Endothelial cell of umbilical vein (primary cell): ENCODE measurements around the gene VPS11. TPM values are rescaled to one million over a fixed set of nuclear protein-coding genes. Genes with fewer than 3 reads are reported as not detected.

Experiments
- BruUV-seq: library from RNA; stranded (reverse); fragments of 400-500 nt; replicated peaks from 2 replicates; lab custom pipeline; 2021; lab: Mats Ljungman, UMichigan
- CTCF ChIA-PET: fragments of 300-600, 350-600 bp; sonication (Branson Sonifier 250); formaldehyde crosslinking; loops from one replicate; lab custom pipeline; 2021; ENCODE audit warnings: antibody characterized with exemption, inconsistent platforms; lab: Charles Lee
- POLR2A ChIA-PET: fragments of 300-600, 350-600 bp; sonication (Branson Sonifier 250); formaldehyde crosslinking; loops from one replicate; lab custom pipeline; 2021; ENCODE audit warnings: antibody characterized with exemption, inconsistent platforms; lab: Charles Lee
- DNase-seq: peaks from one replicate; pipeline ENCODE4 v3.0.0-alpha.2; 2011; ENCODE audit warnings: low read depth, low spot score
- FAIRE-seq: peaks from 2 replicates; lab custom pipeline; 2011; peaks lifted over from hg19 to GRCh38; lab: Jason Lieb, UNC
- H2AFZ ChIP-seq: 2 replicates; pipeline ENCODE4 v1.6.0; 2012; ENCODE audit warnings: low read depth, low read length, control low read depth, inconsistent platforms
- H3K27ac ChIP-seq: 2 replicates; pipeline ENCODE4 v1.5.1; 2011; ENCODE audit warnings: low read depth, mild to moderate bottlenecking, control low read depth, low read length, moderate library complexity; ENCODE audit not compliant: insufficient read depth
- H3K27me3 ChIP-seq, 2 experiments: 2 replicates each; pipeline versions ENCODE4 v1.6.0 to v1.6.1; 2011; ENCODE audit warnings: low read length in 2 of 2, mixed read lengths in 1 of 2; ENCODE audit not compliant: control insufficient read depth in 2 of 2, insufficient read depth in 2 of 2
- H3K36me3 ChIP-seq, 2 experiments: 2 replicates in 1 of 2; 3 replicates in 1 of 2; pipeline ENCODE4 v1.5.1; 2011; ENCODE audit warnings: low read length in 2 of 2, mild to moderate bottlenecking in 1 of 2, moderate library complexity in 1 of 2; ENCODE audit not compliant: control insufficient read depth in 2 of 2, insufficient read depth in 2 of 2; ENCODE audit errors: extremely low read depth in 1 of 2
- H3K4me1 ChIP-seq: 3 replicates; pipeline ENCODE4 v1.5.1; 2011; ENCODE audit warnings: mild to moderate bottlenecking, low read length; ENCODE audit not compliant: control insufficient read depth, insufficient read depth; ENCODE audit errors: extremely low read depth
- H3K4me2 ChIP-seq: 2 replicates; pipeline ENCODE4 v1.6.1; 2011; ENCODE audit warnings: low read length, control low read depth, mixed read lengths; ENCODE audit not compliant: insufficient read depth
- H3K4me3 ChIP-seq, 3 experiments: fragments of 200-600 bp in 1 of 3; sonication (generic), shearing (Covaris generic) in 1 of 3; replicated peaks in 1 of 3; 2 replicates each; pipeline ENCODE4 v1.5.1; 2011 to 2016; ENCODE audit warnings: control low read depth in 3 of 3, low read length in 3 of 3, mild to moderate bottlenecking in 2 of 3, inconsistent platforms in 1 of 3, low read depth in 1 of 3, moderate library complexity in 1 of 3; ENCODE audit not compliant: insufficient read depth in 1 of 3
- H3K79me2 ChIP-seq: 2 replicates; pipeline ENCODE4 v1.6.0; 2012; ENCODE audit warnings: low read length, inconsistent platforms; ENCODE audit not compliant: control insufficient read depth, insufficient read depth
- H3K9ac ChIP-seq: replicated peaks from 2 replicates; pipeline ENCODE3; 2011; ENCODE audit warnings: low read length, control low read depth; ENCODE audit not compliant: insufficient read depth; ENCODE audit errors: extremely low read depth
- H3K9me1 ChIP-seq: replicated peaks from 3 replicates; pipeline ENCODE4 v1.6.0; 2011; ENCODE audit warnings: mild to moderate bottlenecking, low read length; ENCODE audit not compliant: control insufficient read depth, insufficient read depth; ENCODE audit errors: extremely low read depth
- H3K9me3 ChIP-seq: replicated peaks from 2 replicates; pipeline ENCODE4 v1.5.1; 2012; ENCODE audit warnings: low read length, inconsistent platforms; ENCODE audit not compliant: control insufficient read depth, insufficient read depth
- H4K20me1 ChIP-seq: replicated peaks from 2 replicates; pipeline ENCODE3; 2011; ENCODE audit warnings: mild to moderate bottlenecking, low read length; ENCODE audit not compliant: control insufficient read depth, insufficient read depth; ENCODE audit errors: extremely low read depth
- EZH2 ChIP-seq: IDR thresholded peaks from 2 replicates; pipeline ENCODE4 v1.6.1; 2012; ENCODE audit warnings: borderline replicate concordance, low read depth, mild to moderate bottlenecking, moderate library complexity, low read length, inconsistent platforms; ENCODE audit not compliant: severe bottlenecking
- FOS ChIP-seq: IDR thresholded peaks from 2 replicates; pipeline ENCODE4 v1.6.1; 2011; ENCODE audit warnings: mild to moderate bottlenecking, low read length, moderate library complexity, borderline replicate concordance; ENCODE audit not compliant: insufficient read depth
- GATA2 ChIP-seq: IDR thresholded peaks from 2 replicates; pipeline ENCODE4 v1.7.0; 2011; ENCODE audit warnings: low read depth, mild to moderate bottlenecking, moderate library complexity, mixed read lengths, low read length; ENCODE audit not compliant: insufficient read length, insufficient read depth
- JUN ChIP-seq: IDR thresholded peaks from 2 replicates; pipeline ENCODE4 v1.6.1; 2011; ENCODE audit warnings: borderline replicate concordance, low read depth; ENCODE audit not compliant: insufficient read length, insufficient read depth
- MAX ChIP-seq: IDR thresholded peaks from 2 replicates; pipeline ENCODE4 v1.6.1; 2011; ENCODE audit not compliant: insufficient read depth, insufficient read length
- MYC ChIP-seq: IDR thresholded peaks from one replicate; pipeline ENCODE4 v1.6.1; 2011; ENCODE audit warnings: mild to moderate bottlenecking, low read depth, low read length
- POLR2A ChIP-seq: IDR thresholded peaks from 2 replicates; pipeline ENCODE4 v1.6.1; 2012; ENCODE audit warnings: low read depth, mild to moderate bottlenecking, control low read depth, low read length
- POLR2AphosphoS5 ChIP-seq: IDR thresholded peaks from 2 replicates; pipeline ENCODE4 v1.6.1; 2012; ENCODE audit warnings: low read depth, mild to moderate bottlenecking, control low read depth, low read length, moderate library complexity; ENCODE audit not compliant: insufficient read depth
- dilution Hi-C: fragments of 300-500 bp; cut with MboI; formaldehyde crosslinking; loops from one replicate; pipeline ENCODE4 v1.15.0; 2019; ENCODE audit warnings: low sequenced_read_pairs; ENCODE audit not compliant: extremely low pct_ligation_motif_present
- intact Hi-C: fragments of 100-400 bp; cut with micrococcal nuclease; formaldehyde crosslinking; loops from one replicate; pipeline ENCODE4 v1.10.0; 2022
- polyA plus RNA-seq, 4 experiments: library from polyadenylated mRNA; depleted of rRNA in 3 of 4; stranded (reverse) in 3 of 4; unstranded in 1 of 4; fragments of >200 nt; gene quantifications; 2 replicates each; pipeline versions ENCODE4 v1.2.1 to v1.2.3, GENCODE V29; 2011 to 2012; ENCODE audit warnings: missing spikeins in 1 of 4
- total RNA-seq: library from RNA; stranded (reverse); gene quantifications from 2 replicates; pipeline ENCODE4 v1.2.3, GENCODE V29; 2021
- TF ChIP-seq, protein P1 (sequence below), 2 donors: IDR thresholded peaks; 1 replicate in 1 of 2; 2 replicates in 1 of 2; pipeline ENCODE4 v1.5.1; 2011; ENCODE audit warnings: low read length in 2 of 2, mild to moderate bottlenecking in 2 of 2, moderate library complexity in 2 of 2, control low read depth in 1 of 2, inconsistent platforms in 1 of 2, low read depth in 1 of 2; ENCODE audit not compliant: insufficient read depth in 1 of 2; ENCODE audit errors: extremely low read depth in 1 of 2

Gene VPS11
- total and polyA plus RNA-seq, 2 donors (not counting 3 experiments of a cell fraction or from before 2014, with no cell fraction given): 26.4 to 31.0 TPM

DNA sequence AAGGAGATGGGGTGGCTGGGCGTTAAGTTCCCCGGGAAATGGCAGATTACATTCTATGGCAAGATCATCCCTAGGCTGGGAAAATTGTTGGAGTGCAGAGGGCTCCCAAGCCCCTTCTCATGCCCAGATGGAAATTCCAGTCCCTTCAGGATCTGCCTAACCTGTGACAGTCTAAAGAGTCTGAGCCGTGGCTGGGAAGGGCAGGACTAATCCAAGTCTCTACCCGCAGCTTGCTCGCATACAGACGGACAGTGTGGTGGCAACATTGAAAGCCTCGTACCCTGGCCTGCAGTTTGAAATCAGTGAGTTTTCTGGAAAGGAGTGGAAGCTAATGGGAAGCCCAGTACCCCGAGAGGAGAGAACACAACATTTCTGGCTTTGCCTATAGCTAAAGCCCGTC, 20.8 kb downstream of the VPS11 start:
- Histone ChIP-seq H3K36me3 (peaks cover 2 to 3% of the 10 kb centered on the region in 2 experiments), H3K4me2 (no peak overlapping the region), H3K9ac (no peak overlapping the region), H3K9me1 (no peaks in the 10 kb centered on the region), H2AFZ (no peak overlapping the region), H3K4me1 (peaks cover 25% of the 10 kb centered on the region), H3K9me3 (no peaks in the 10 kb centered on the region), H3K27me3 (no peaks in the 10 kb centered on the region), H3K4me3 (no peak overlapping the region), H3K79me2 (peaks cover 20% of the 10 kb centered on the region), H3K27ac (no peak overlapping the region), H4K20me1 (peaks cover 2% of the 10 kb centered on the region)
- FAIRE-seq: no peak
- ChIA-PET CTCF (no interaction called here), POLR2A (no interaction called here)
- intact Hi-C loops (loop anchor here (5.0 kb wide), 1 partner anchor 176 kb away; no protein-coding TSS in a partner anchor), dilution Hi-C loops (no loop called here)
- TF ChIP-seq POLR2AphosphoS5 (no peak), POLR2A (no peak), MYC (no peak), EZH2 (no peak), MAX (no peak), JUN (no peak), GATA2 (no peak), FOS (no peak)
- TF ChIP-seq, protein P1, sequence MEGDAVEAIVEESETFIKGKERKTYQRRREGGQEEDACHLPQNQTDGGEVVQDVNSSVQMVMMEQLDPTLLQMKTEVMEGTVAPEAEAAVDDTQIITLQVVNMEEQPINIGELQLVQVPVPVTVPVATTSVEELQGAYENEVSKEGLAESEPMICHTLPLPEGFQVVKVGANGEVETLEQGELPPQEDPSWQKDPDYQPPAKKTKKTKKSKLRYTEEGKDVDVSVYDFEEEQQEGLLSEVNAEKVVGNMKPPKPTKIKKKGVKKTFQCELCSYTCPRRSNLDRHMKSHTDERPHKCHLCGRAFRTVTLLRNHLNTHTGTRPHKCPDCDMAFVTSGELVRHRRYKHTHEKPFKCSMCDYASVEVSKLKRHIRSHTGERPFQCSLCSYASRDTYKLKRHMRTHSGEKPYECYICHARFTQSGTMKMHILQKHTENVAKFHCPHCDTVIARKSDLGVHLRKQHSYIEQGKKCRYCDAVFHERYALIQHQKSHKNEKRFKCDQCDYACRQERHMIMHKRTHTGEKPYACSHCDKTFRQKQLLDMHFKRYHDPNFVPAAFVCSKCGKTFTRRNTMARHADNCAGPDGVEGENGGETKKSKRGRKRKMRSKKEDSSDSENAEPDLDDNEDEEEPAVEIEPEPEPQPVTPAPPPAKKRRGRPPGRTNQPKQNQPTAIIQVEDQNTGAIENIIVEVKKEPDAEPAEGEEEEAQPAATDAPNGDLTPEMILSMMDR (IDR thresholded peaks at IDR 0.05; ENCODE audit: extremely low read depth in 1 of 2, insufficient read depth in 1 of 2, low read depth in 1 of 2, low read length in 2 of 2): no peak
- no peak for DNase-seq
- BruUV-seq: no TSS peak
